ENCODE measurements around the gene SMIM38. TPM values are rescaled to one million over a fixed set of nuclear protein-coding genes. Genes with fewer than 3 reads are reported as not detected.

SMIM38 gene
- total RNA-seq, 1 donor = under 0.01 TPM

DNA sequence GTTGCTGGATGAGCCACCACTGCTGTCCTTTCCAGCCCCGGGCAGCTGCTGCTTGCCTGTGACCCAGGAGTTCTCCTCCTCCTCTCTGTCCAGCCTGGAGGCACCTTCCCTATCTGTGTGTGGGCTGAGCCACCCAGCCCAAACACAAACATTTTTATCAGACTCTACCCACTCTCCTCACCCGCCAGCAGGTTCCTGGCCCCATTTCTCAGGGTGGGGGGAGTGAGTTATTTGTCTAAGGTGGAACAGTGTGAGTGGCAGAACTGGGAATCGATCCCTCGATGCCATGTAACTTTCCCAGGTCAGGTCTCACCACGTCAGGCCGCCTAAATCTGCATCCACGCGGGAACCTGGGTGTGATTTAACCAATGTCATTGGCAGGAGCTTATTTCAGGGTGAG, 20.8 kb upstream of the SMIM38 start:
- Histone ChIP-seq H3K9me3 (ENCODE audit: low read depth, low read length) (peaks cover 2% of the 10 kb centered on the region), H4K20me1 (ENCODE audit: insufficient read depth, low read length) (no peaks in the 10 kb centered on the region), H3K79me2 (ENCODE audit: insufficient read depth, low read length) (no peaks in the 10 kb centered on the region), H2AFZ (ENCODE audit: low read length) (no peak overlapping the region), H3K27ac (ENCODE audit: low read depth, low read length) (no peak overlapping the region), H3K36me3 (ENCODE audit: insufficient read depth, low read length) (no peaks in the 10 kb centered on the region), H3K27me3 (ENCODE audit: insufficient read depth, low read length) (no peaks in the 10 kb centered on the region), H3K4me2 (ENCODE audit: insufficient read depth, low read length) (no peak overlapping the region), H3K4me3 (ENCODE audit: insufficient read depth, low read length) (no peak overlapping the region), H3K4me1 (ENCODE audit: insufficient read depth, low read length) (peaks cover 3% of the 10 kb centered on the region)
- no peak for DNase-seq (ENCODE audit: insufficient read length, low spot score, missing footprints)
- TF ChIP-seq, protein P1, sequence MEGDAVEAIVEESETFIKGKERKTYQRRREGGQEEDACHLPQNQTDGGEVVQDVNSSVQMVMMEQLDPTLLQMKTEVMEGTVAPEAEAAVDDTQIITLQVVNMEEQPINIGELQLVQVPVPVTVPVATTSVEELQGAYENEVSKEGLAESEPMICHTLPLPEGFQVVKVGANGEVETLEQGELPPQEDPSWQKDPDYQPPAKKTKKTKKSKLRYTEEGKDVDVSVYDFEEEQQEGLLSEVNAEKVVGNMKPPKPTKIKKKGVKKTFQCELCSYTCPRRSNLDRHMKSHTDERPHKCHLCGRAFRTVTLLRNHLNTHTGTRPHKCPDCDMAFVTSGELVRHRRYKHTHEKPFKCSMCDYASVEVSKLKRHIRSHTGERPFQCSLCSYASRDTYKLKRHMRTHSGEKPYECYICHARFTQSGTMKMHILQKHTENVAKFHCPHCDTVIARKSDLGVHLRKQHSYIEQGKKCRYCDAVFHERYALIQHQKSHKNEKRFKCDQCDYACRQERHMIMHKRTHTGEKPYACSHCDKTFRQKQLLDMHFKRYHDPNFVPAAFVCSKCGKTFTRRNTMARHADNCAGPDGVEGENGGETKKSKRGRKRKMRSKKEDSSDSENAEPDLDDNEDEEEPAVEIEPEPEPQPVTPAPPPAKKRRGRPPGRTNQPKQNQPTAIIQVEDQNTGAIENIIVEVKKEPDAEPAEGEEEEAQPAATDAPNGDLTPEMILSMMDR (IDR thresholded peaks at IDR 0.05; ENCODE audit: extremely low read depth, low read depth, low read length) = no peak

DNA sequence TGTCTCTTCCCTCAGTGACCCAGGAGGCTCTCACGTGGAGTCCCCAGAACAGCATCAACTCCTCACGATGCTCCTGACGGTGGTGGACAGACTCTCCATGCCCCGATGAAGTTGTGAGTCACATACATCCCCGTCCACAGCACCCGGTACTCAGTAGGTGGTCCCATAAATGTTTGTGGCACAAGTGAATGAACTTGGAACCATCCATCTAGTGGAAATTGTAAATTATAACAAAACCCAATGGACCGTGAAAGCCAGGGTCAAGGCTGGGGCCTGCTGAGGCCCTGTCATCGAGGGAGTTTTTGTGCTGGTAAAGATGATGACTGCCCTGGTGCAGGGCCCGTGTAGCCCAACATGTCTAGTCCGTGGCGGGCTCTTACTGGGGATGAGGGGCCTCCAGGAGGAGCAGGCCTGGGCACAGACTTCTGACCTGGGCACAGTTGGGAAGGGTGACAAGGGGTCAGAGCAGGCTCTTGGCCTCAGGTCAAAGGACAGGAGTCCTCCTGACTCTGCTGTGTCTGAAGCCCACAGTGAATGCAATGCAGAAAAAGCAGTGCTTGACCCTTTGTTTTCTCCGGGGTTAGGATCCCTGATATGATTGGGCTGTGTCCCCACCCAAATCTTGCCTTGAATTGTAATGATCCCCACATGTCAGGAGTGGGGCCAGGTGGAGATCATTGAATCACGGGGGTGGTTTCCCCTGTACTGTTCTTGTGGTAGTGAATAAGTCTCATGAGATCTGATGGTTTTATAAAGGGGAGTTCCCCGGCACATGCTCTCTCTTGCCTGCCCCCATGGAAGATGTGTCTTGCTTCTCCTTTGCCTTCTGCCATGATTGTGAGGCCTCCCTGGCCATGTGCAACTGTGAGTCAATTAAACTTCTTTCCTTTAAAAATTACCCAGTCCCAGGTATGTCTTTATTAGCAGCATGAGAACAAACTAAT, 20.0 kb upstream of the SMIM38 start:
- TF ChIP-seq, protein P1 (IDR thresholded peaks at IDR 0.05; ENCODE audit: extremely low read depth, low read depth, low read length) = no peak
- Histone ChIP-seq H3K4me1 (ENCODE audit: insufficient read depth, low read length) (peaks cover 3% of the 10 kb centered on the region), H4K20me1 (ENCODE audit: insufficient read depth, low read length) (no peaks in the 10 kb centered on the region), H2AFZ (ENCODE audit: low read length) (no peak overlapping the region), H3K27ac (ENCODE audit: low read depth, low read length) (no peak overlapping the region), H3K4me3 (ENCODE audit: insufficient read depth, low read length) (no peak overlapping the region), H3K79me2 (ENCODE audit: insufficient read depth, low read length) (no peaks in the 10 kb centered on the region), H3K9me3 (ENCODE audit: low read depth, low read length) (peaks cover 2% of the 10 kb centered on the region), H3K27me3 (ENCODE audit: insufficient read depth, low read length) (no peaks in the 10 kb centered on the region), H3K4me2 (ENCODE audit: insufficient read depth, low read length) (no peak overlapping the region), H3K36me3 (ENCODE audit: insufficient read depth, low read length) (no peaks in the 10 kb centered on the region)
- peak; percentile 52 for DNase-seq (ENCODE audit: insufficient read length, low spot score, missing footprints)

DNA sequence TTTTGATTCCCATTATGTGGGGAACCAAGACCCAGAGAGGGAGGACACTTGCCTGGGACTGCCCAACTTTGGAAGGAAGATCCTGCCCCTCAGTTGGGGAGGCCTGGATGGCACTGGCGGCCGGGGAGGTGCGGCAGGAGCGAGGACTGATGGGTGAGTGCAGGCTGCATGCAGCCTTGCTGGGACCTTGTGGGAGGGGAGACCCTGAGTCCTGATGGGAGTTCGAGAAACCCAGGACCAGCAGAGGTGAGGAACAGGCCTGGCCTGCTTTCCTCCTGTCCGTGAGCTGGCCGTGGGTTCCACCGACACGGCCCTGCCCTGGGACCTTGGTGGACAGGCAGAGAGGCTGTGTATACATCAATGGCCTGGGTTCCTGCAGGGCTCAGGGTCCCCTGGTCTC, 19.3 kb upstream of the SMIM38 start:
- H4K20me1 ChIP-seq (ENCODE audit: insufficient read depth, low read length) = no peaks in the 10 kb centered on the region
- TF ChIP-seq, protein P1 (IDR thresholded peaks at IDR 0.05; ENCODE audit: extremely low read depth, low read depth, low read length) = no peak
- peaks cover 3% of the 10 kb centered on the region for H3K4me1 ChIP-seq (ENCODE audit: insufficient read depth, low read length)
- H3K27me3 ChIP-seq (ENCODE audit: insufficient read depth, low read length) = no peaks in the 10 kb centered on the region
- no peaks in the 10 kb centered on the region for H3K79me2 ChIP-seq (ENCODE audit: insufficient read depth, low read length)
- H3K27ac ChIP-seq (ENCODE audit: low read depth, low read length) = no peak overlapping the region
- no peaks in the 10 kb centered on the region for H3K36me3 ChIP-seq (ENCODE audit: insufficient read depth, low read length)
- H2AFZ ChIP-seq (ENCODE audit: low read length) = no peak overlapping the region
- peaks cover 2% of the 10 kb centered on the region for H3K9me3 ChIP-seq (ENCODE audit: low read depth, low read length)
- H3K4me3 ChIP-seq (ENCODE audit: insufficient read depth, low read length) = no peak overlapping the region
- no peak overlapping the region for H3K4me2 ChIP-seq (ENCODE audit: insufficient read depth, low read length)
- DNase-seq (ENCODE audit: insufficient read length, low spot score, missing footprints) = no peak

DNA sequence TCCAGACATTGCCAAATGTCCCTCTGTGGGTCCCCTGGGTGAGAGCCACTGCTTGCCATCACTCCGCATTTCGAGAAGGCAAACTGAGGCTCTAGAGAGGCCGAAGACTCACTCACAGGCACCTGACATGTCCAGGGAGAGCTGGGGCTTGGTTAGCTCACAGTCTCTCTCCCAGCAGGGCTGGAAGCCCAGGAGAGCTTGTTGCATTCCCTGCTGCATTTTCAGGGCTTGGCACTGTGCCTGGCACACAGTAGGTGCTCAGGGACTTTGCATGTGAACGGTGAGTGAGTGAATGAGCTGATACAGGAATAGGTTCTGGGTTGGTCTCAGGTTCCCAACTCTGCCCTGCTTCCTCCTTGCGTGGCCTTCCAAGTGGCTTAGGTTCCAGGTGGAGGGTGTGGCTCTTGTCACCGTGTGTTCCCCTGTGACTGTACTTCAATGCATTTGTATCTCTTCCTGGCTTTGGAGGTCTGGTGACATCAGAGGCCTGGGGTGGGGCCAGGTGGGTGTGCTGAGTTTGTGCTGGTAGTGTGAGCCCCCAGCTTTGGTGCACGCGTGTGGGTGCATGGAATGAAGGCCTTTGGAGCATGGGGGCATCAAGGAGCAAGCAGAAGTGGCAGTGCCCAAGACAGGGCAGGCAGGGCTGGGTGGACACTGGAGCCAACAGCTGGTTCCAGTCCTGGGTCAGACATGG, 18.4 kb upstream of the SMIM38 start:
- H3K79me2 ChIP-seq (ENCODE audit: insufficient read depth, low read length) = no peaks in the 10 kb centered on the region
- H3K27ac ChIP-seq (ENCODE audit: low read depth, low read length) = no peak overlapping the region
- H2AFZ ChIP-seq (ENCODE audit: low read length) = no peak overlapping the region
- H4K20me1 ChIP-seq (ENCODE audit: insufficient read depth, low read length) = no peaks in the 10 kb centered on the region
- H3K4me3 ChIP-seq (ENCODE audit: insufficient read depth, low read length) = no peak overlapping the region
- no peak for DNase-seq (ENCODE audit: insufficient read length, low spot score, missing footprints)
- no peak overlapping the region for H3K4me2 ChIP-seq (ENCODE audit: insufficient read depth, low read length)
- H3K27me3 ChIP-seq (ENCODE audit: insufficient read depth, low read length) = no peaks in the 10 kb centered on the region
- no peaks in the 10 kb centered on the region for H3K36me3 ChIP-seq (ENCODE audit: insufficient read depth, low read length)
- peaks cover 2% of the 10 kb centered on the region for H3K9me3 ChIP-seq (ENCODE audit: low read depth, low read length)
- peaks cover 3% of the 10 kb centered on the region for H3K4me1 ChIP-seq (ENCODE audit: insufficient read depth, low read length)
- TF ChIP-seq, protein P1 (IDR thresholded peaks at IDR 0.05; ENCODE audit: extremely low read depth, low read depth, low read length) = no peak
